ENCODE measurements around the gene MECR. TPM values are rescaled to one million over a fixed set of nuclear protein-coding genes. Genes with fewer than 3 reads are reported as not detected.
A peak's percentile ranks its signal among the peaks of the same experiment; 100 is the strongest.

The MECR gene
- total RNA-seq, 1 donor from 2014 or later = 22.5 TPM

DNA sequence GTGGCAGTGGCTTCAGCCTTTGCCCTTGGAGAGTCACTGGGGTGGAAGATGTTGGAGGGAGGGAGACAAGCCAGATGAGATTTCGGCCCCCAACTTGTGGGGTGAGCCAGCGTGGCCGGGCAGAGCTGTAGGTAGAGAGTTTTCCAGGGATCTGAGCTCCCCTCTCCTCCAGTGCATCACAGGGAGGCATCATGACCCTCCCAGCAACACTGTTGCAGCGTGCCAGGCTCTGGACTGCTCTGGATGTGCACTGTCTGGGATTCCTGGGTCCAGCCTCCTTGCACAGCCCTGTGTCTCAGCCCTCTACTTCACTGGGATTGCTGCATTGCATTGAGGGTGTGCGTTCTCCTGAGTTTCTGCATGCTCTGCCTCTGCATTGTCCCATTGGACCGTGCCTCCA is 14.5 kb upstream of the MECR start:
- DNase-seq (ENCODE audit: extremely low spot score, unreplicated experiment) = no peak
- no peak overlapping the region for H3K27ac Mint-ChIP-seq (ENCODE audit: unreplicated experiment)
- no peaks in the 10 kb centered on the region for H3K36me3 Mint-ChIP-seq (ENCODE audit: unreplicated experiment)
- peaks cover 7% of the 10 kb centered on the region for H3K27me3 Mint-ChIP-seq (ENCODE audit: unreplicated experiment)
- H3K9me3 Mint-ChIP-seq (ENCODE audit: unreplicated experiment) = no peaks in the 10 kb centered on the region
- TF ChIP-seq CTCF (IDR thresholded peaks at IDR 0.05) = no peak
- H3K4me1 Mint-ChIP-seq (ENCODE audit: unreplicated experiment) = peaks cover 3% of the 10 kb centered on the region
- no peak overlapping the region for H3K4me3 Mint-ChIP-seq (ENCODE audit: unreplicated experiment)

GRCh38 chr1:29243871-29244200 is 13.1 kb upstream of the MECR start:
- no peak for TF ChIP-seq CTCF (IDR thresholded peaks at IDR 0.05)
- no peak for DNase-seq (ENCODE audit: extremely low spot score, unreplicated experiment)
- no peak overlapping the region for H3K27ac Mint-ChIP-seq (ENCODE audit: unreplicated experiment)
- peaks cover 5% of the 10 kb centered on the region for H3K4me1 Mint-ChIP-seq (ENCODE audit: unreplicated experiment)
- no peak overlapping the region for H3K4me3 Mint-ChIP-seq (ENCODE audit: unreplicated experiment)
- peaks cover 8% of the 10 kb centered on the region for H3K27me3 Mint-ChIP-seq (ENCODE audit: unreplicated experiment)
- no peaks in the 10 kb centered on the region for H3K9me3 Mint-ChIP-seq (ENCODE audit: unreplicated experiment)
- no peaks in the 10 kb centered on the region for H3K36me3 Mint-ChIP-seq (ENCODE audit: unreplicated experiment)

DNA sequence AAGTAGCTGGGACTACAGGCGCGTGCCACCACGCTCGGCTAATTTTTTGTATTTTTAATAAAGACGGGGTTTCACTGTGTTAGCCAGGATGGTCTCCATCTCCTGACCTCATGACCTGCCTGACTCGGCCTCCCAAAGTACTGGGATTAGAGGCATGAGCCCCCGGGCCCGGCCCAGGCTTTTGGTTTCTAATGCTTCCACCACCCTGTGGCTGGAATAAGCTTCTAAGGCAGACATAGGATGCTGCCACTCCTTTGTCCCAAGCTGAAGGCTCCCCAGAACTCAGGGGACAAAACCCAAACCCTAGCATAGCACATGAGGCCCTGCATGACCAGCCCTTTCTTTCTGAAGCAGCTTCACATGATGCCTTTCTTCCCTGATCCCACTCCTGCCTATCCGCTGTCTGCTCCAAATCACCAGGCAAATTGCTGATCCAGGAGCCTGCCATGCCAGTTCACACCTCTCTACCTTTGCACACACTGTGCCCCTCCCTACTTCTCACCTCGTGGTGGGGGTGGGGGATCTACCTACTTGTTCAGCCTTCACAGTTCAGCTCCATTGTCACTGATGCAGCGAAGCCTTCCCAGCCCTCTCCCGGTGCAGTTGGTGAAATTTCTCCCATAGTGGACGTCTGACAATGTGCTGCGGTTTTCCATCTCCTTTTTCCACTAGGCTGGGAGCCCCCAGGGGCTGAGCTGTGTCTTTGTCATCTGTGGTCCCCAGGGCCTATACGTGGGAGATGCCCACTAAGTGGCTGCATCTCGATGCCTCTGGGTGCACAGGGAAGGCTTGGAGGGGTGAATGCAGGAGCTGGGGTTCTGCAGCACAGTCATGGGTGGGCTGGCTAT is 12.5 kb upstream of the MECR start:
- no peaks in the 10 kb centered on the region for H3K9me3 Mint-ChIP-seq (ENCODE audit: unreplicated experiment)
- no peak for TF ChIP-seq CTCF (IDR thresholded peaks at IDR 0.05)
- peaks cover 10% of the 10 kb centered on the region for H3K4me1 Mint-ChIP-seq (ENCODE audit: unreplicated experiment)
- H3K36me3 Mint-ChIP-seq (ENCODE audit: unreplicated experiment) = no peaks in the 10 kb centered on the region
- peaks cover 11% of the 10 kb centered on the region for H3K27me3 Mint-ChIP-seq (ENCODE audit: unreplicated experiment)
- no peak for DNase-seq (ENCODE audit: extremely low spot score, unreplicated experiment)
- no peak overlapping the region for H3K27ac Mint-ChIP-seq (ENCODE audit: unreplicated experiment)
- H3K4me3 Mint-ChIP-seq (ENCODE audit: unreplicated experiment) = no peak overlapping the region

DNA sequence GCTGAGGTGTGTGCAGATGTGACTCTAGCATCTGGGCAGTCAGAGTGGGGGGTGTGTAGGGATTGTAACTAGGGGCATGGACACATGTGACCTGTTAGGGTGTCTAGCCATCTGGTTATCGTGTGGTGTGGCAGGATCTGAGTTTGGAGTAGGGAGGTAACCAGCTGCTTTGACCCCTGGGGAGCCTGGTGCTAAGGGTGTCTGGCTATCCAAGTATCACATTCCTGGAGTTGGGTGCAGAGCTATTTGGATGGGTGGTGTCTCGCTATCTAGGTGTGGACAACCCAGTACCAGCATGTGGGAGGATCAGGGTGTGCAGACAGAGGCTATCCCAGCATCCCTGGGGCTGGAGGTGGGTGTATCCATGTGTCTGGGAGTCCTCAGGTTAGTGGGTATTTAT is 10.3 kb upstream of the MECR start:
- no peak for DNase-seq (ENCODE audit: extremely low spot score, unreplicated experiment)
- peaks cover 18% of the 10 kb centered on the region for H3K27me3 Mint-ChIP-seq (ENCODE audit: unreplicated experiment)
- H3K27ac Mint-ChIP-seq (ENCODE audit: unreplicated experiment) = no peak overlapping the region
- peaks cover 20% of the 10 kb centered on the region for H3K4me1 Mint-ChIP-seq (ENCODE audit: unreplicated experiment)
- H3K9me3 Mint-ChIP-seq (ENCODE audit: unreplicated experiment) = no peaks in the 10 kb centered on the region
- no peak overlapping the region for H3K4me3 Mint-ChIP-seq (ENCODE audit: unreplicated experiment)
- no peaks in the 10 kb centered on the region for H3K36me3 Mint-ChIP-seq (ENCODE audit: unreplicated experiment)
- no peak for TF ChIP-seq CTCF (IDR thresholded peaks at IDR 0.05)

DNA sequence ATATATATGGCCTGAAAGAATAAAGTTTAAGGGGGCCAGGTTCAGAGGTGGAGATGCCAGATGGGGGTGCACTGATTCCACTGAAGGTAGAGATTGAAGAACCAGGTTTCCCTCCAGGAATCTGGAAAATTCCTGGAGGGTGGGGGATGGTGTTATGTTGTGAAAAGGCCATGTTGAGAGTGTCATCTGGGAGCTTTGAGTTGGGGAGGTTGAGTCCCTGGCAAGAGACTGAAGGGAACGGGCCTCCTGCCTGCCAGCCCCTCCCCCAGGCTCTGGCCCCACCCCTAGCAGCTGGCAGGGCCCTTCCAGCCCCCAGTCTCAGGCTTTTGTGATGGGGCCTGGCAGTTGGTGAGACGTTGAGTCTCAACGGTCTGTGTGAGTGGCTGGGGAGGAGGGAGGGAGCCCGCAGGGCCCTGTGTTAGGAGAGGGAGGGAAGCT is 9.7 kb upstream of the MECR start:
- no peak overlapping the region for H3K27ac Mint-ChIP-seq (ENCODE audit: unreplicated experiment)
- H3K9me3 Mint-ChIP-seq (ENCODE audit: unreplicated experiment) = no peaks in the 10 kb centered on the region
- no peaks in the 10 kb centered on the region for H3K36me3 Mint-ChIP-seq (ENCODE audit: unreplicated experiment)
- H3K4me1 Mint-ChIP-seq (ENCODE audit: unreplicated experiment) = peaks cover 20% of the 10 kb centered on the region
- DNase-seq (ENCODE audit: extremely low spot score, unreplicated experiment) = no peak
- H3K4me3 Mint-ChIP-seq (ENCODE audit: unreplicated experiment) = no peak overlapping the region
- peaks cover 18% of the 10 kb centered on the region for H3K27me3 Mint-ChIP-seq (ENCODE audit: unreplicated experiment)
- peak; percentile 28 for TF ChIP-seq CTCF (IDR thresholded peaks at IDR 0.05)

Data from osteocyte (in vitro differentiated cells).